Activated CD4-positive, alpha-beta T cell treated with anti-CD3 and anti-CD28 coated beads, Interleukin-2, amount 10 ng/mL, durations not matched to agents 24 days and 14 days (primary cell): ENCODE data around the gene HSPH1. TPM values are rescaled to one million over a fixed set of nuclear protein-coding genes. Genes with fewer than 3 reads are reported as not detected.
A peak's percentile ranks its signal among the peaks of the same experiment; 100 is the strongest.

Source experiments
- DNase-seq: peaks from one replicate; pipeline ENCODE4 v3.0.0; 2022
- H3K27ac Mint-ChIP-seq: one replicate; pipeline ENCODE4 v1.8.0; 2022; ENCODE audit warnings: mild to moderate bottlenecking, mixed read lengths
- H3K27me3 Mint-ChIP-seq: one replicate; pipeline ENCODE4 v1.8.0; 2022; ENCODE audit warnings: mixed read lengths
- H3K36me3 Mint-ChIP-seq: one replicate; pipeline ENCODE4 v1.8.0; 2022; ENCODE audit warnings: low read depth, mild to moderate bottlenecking, mixed read lengths
- H3K4me1 Mint-ChIP-seq: one replicate; pipeline ENCODE4 v1.8.0; 2021; ENCODE audit warnings: mixed read lengths
- H3K4me3 Mint-ChIP-seq: one replicate; pipeline ENCODE4 v1.8.0; 2022; ENCODE audit warnings: mild to moderate bottlenecking, moderate library complexity, mixed read lengths
- H3K9me3 Mint-ChIP-seq: one replicate; pipeline ENCODE4 v1.8.0; 2021; ENCODE audit warnings: mixed read lengths
- intact Hi-C: fragments of 100-400 bp; cut with micrococcal nuclease; formaldehyde crosslinking; loops from one replicate; pipeline ENCODE4 v1.15.1; 2023
- total RNA-seq: library from RNA; stranded (reverse); gene quantifications from 2 replicates; pipeline ENCODE4 v1.2.3, GENCODE V29; 2022

HSPH1 gene
- total RNA-seq: 381 and 385 TPM in 2 replicates

DNA sequence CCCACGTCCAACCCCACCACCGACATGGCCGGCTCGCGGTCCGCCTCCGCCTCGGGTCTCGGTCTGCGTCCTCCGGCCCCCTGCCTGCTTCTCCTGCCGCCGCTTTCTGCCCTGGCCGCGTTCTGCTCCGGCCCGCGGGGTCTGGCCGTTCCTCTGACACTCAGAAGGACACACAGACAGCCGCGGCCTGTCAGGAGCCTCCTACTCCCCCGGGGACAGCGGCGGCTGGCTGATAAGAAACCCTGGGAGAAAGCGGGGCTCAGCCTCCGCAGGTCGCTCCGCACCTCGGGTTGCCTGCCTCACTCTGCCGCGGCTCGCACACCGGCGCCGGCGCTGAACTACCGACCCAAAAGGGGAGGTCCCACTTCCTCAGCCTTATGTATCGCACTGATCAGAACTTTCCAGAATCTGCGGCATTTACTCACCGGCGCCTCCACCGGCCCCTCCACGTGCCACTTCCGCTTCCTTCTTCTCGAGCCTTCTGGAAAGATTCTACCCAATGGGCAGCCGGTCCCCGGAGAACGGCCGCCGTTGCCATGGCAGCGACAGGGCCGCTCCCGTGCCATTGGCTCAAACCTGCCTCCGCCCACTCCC is at the start of gene HSPH1:
HSPH1 (minus strand) TSS at position 348 of the 594 bp plus-strand sequence; CDS start at position 26, 322 bp downstream.
- H3K36me3 Mint-ChIP-seq: peaks cover 43% of the 10 kb centered on the region
- DNase-seq: peak; percentile 100
- H3K9me3 Mint-ChIP-seq: no peaks in the 10 kb centered on the region
- intact Hi-C loops: loop anchor here (1.0 to 10.0 kb wide), 9 partner anchors 27 to 1266 kb away; partner anchors contain the start of genes HMGB1, KATNAL1, N4BP2L1 and USPL1
- H3K4me3 Mint-ChIP-seq: peak within 1 kb of the TSS; percentile 99
- H3K27ac Mint-ChIP-seq: peak within 1 kb of the TSS; percentile 99
- H3K4me1 Mint-ChIP-seq: peaks cover 45% of the 10 kb centered on the region
- peaks cover 2% of the 10 kb centered on the region for H3K27me3 Mint-ChIP-seq

DNA sequence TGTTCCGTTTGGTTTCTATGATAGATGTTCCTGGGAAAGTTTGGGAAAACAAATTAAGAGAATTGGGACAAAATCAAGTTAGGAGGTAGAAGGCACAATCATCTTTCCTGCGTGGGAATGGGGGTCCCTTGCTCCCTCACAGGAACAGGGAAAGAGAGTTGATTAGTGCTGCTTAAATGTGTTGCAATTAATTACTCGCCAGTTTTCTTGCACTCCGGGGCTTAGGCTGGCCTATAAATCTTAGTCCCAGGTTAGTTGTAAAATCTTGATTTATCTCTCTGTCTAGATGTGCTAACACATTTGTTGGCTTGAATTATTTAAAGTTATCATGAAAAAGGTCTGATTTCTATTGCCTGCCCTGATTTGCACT is 48.1 kb upstream of the HSPH1 start:
- Mint-ChIP-seq H3K4me3 (no peak overlapping the region), H3K27ac (no peak overlapping the region), H3K4me1 (peaks cover 17% of the 10 kb centered on the region), H3K36me3 (no peaks in the 10 kb centered on the region), H3K27me3 (no peaks in the 10 kb centered on the region), H3K9me3 (no peaks in the 10 kb centered on the region)
- no peak for DNase-seq
- intact Hi-C loops: loop anchor here (10.0 kb wide), 1 partner anchor 1615 kb away; the partner anchor contains the start of gene SLC7A1

DNA sequence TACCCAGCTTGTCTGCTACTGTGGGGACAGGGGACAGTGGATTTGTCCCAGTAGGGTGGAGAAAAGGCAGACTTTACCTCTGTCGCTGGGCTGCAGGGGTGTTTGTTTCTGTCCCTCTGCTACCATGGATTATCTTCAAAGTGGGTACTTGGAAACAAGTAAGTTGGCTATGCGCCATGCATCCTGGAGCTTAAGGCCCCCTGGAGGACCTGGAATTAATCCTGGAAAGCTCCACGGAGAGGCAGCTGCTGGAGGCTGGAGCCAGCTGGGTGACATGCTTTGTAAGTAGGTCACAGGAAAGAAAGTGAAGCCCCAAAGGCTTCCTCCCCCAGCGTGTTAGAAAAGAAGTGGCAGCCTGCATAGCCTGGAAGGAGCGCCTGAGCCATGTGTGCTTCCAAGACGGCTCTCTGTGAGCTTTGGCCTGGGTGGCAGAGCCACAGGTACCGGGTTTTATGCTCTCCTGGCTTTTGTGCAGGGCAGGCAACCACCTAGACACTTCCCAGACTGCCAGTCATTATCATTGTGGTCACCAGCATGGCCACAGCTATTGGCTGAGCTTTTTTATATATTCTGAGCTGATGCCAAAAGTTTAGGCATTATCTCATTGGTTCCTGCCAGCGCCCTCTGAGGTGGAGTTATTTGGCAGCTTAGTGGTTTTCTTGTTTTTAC is 47.6 kb upstream of the HSPH1 start:
- no peak overlapping the region for H3K4me3 Mint-ChIP-seq
- intact Hi-C loops: loop anchor here (10.0 kb wide), 1 partner anchor 1615 kb away; the partner anchor contains the start of gene SLC7A1
- H3K9me3 Mint-ChIP-seq: no peaks in the 10 kb centered on the region
- peaks cover 18% of the 10 kb centered on the region for H3K4me1 Mint-ChIP-seq
- H3K27me3 Mint-ChIP-seq: no peaks in the 10 kb centered on the region
- no peak for DNase-seq
- H3K27ac Mint-ChIP-seq: no peak overlapping the region
- no peaks in the 10 kb centered on the region for H3K36me3 Mint-ChIP-seq

DNA sequence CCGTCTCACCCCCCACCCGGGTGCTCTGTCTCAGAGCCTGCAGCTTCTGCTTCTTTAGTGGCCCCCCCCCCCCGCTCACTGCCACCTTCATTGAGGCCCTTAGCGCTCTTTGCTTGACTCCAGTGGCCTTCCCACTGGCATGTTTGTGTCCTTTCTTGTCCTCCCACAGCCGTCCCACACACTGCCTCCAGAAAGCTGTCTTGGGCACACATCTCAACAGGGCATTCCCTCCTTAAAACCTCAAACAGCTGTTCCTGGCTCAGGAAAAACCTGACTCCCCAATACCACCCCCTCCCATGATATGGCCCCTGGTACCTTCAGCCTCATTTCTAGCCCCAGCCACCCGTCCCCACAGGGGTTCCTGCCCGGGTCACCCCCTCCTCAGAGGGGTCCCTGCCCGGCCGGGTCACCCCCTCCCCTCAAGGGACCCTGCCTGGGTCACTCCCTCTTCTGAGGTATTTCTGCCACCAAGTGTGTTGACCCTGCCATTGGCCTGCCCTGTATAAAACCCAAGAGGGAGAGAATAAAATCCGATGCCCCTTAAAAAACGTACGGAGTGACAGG is 46.9 kb upstream of the HSPH1 start:
- Mint-ChIP-seq H3K9me3 (no peaks in the 10 kb centered on the region), H3K27me3 (no peaks in the 10 kb centered on the region), H3K4me3 (no peak overlapping the region), H3K27ac (no peak overlapping the region), H3K4me1 (peaks cover 12% of the 10 kb centered on the region), H3K36me3 (no peaks in the 10 kb centered on the region)
- no peak for DNase-seq
- intact Hi-C loops: loop anchor here (10.0 kb wide), 1 partner anchor 1614 kb away; the partner anchor contains the start of gene SLC7A1

DNA sequence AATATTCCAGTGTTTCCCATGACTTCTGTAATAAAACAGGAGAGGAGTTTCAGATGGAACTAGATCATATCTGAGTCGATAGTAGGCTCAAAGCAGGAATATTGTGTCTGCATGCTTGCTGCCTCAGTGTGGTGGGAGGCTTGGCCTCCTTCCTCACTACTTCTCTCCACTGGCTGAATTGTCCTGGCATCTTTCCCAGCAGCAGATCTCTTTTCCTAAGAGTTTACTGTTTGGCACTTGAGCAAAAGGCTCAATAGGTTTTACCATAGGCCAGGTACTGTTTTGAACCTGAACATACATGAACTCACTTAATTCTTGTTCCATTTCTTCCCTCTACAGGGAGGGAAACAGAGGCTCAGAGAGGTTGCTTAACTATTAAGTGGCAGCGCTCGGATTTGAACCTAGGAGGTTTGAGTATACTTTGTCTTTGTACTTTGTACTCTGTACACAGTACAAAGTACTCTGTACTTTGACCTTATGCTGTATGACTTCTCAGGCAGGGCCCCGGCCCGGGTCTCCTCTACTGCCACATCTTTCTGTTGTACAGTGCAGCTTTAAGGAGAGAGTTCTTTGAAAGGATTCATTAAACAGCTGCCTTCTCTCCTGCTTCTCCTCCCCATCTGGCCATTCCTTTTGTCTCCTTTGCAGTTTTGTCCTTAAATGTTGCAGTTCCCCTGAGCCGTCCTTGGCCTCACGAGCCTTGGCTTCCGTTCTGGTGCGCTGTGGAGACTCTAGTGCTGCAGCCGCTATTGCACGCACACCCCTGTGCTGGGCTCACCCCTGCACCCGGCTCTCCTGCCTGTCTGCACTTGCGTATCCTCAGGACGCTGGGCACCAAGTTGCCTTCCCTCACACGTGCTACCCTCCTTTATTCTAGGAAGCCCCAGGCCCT is 46.2 kb upstream of the HSPH1 start:
- Mint-ChIP-seq H3K27me3 (no peaks in the 10 kb centered on the region), H3K4me1 (peaks cover 11% of the 10 kb centered on the region), H3K9me3 (no peaks in the 10 kb centered on the region), H3K4me3 (no peak overlapping the region), H3K36me3 (no peaks in the 10 kb centered on the region), H3K27ac (no peak overlapping the region)
- DNase-seq: no peak
- intact Hi-C loops: loop anchor here (10.0 kb wide), 1 partner anchor 1613 kb away; the partner anchor contains the start of gene SLC7A1

DNA sequence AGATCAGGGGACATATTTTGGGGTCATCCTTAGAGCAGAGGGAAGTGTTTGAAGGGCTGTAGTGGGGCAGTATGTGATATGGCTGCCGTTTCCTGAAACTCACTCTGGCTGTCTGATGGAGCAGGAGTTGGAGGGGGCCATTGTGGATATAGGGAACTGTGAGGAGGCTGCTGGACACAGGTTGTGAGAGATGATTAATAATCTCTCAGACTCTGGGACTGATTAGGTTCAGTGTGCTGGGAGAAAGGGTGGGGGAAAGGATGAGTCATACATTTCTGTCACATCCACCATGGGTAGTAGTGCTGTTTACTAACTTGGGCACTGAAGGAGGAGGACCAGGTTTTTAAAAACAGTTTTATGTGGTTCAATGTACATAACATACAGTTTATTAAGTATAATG is 42.9 kb upstream of the HSPH1 start:
- peaks cover 19% of the 10 kb centered on the region for H3K4me1 Mint-ChIP-seq
- H3K4me3 Mint-ChIP-seq: no peak overlapping the region
- no peaks in the 10 kb centered on the region for H3K36me3 Mint-ChIP-seq
- no peak for DNase-seq
- H3K27ac Mint-ChIP-seq: peak overlapping the region; percentile 23
- no peaks in the 10 kb centered on the region for H3K9me3 Mint-ChIP-seq
- H3K27me3 Mint-ChIP-seq: peaks cover under 1% of the 10 kb centered on the region
- intact Hi-C loops: loop anchor here (5.0 to 10.0 kb wide), 2 partner anchors 157 to 1610 kb away; partner anchors contain the start of gene SLC7A1

DNA sequence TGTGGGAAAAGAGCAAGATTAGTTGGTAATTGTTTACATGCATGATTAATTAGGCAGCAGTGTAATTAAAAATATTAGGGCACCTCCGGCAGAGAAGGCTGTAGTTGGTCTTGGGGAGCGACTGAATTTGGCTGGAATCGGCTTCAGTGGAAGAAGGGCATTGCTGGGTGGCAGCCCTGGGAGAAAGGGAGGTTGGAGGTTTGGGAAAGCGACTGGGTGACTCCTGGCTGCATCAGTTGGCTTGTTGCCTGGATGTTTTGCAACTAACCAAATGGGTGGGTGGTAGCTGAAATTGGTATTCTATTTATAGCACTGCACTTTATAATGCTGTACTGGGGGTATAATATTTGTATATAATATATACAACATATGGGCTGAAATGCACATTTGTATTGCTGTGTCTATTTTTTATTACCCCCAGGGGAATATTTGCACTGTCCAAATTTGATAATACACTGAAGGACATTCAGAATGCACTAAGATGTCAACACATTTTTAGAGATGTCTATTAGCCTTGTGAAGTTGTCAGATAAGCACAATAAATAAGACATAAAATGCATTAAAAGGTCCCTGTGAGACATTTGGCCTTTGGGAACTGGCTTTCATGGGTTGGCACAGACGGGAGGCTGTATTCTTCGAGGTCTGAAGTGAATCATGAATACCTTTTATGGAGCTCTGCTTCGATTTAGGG is 39.8 kb upstream of the HSPH1 start:
- no peaks in the 10 kb centered on the region for H3K9me3 Mint-ChIP-seq
- no peak for DNase-seq
- H3K4me3 Mint-ChIP-seq: peak overlapping the region; percentile 72
- H3K4me1 Mint-ChIP-seq: peaks cover 22% of the 10 kb centered on the region
- peaks cover 14% of the 10 kb centered on the region for H3K27me3 Mint-ChIP-seq
- peak overlapping the region; percentile 21 for H3K27ac Mint-ChIP-seq
- intact Hi-C loops: loop anchor here (5.0 to 10.0 kb wide), 2 partner anchors 154 to 1607 kb away; partner anchors contain the start of gene SLC7A1
- no peaks in the 10 kb centered on the region for H3K36me3 Mint-ChIP-seq

DNA sequence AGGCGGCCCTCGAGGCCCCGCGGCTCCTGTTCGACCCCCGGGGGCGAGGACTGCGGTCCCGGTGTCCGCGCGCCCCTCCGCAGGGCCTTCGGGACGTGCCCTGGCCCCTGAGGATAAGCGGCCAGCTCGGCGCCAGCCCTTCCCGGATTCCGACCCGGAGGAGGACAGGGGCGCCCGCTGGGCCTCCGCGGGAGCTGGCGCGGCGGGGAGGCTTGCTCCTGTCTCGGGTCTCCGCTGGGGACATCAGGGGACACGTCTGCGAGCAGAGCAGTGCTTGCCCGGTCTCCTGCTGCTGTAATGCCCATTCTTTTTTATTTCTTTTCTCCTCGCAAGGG is 38.9 kb upstream of the HSPH1 start:
- no peaks in the 10 kb centered on the region for H3K36me3 Mint-ChIP-seq
- H3K9me3 Mint-ChIP-seq: no peaks in the 10 kb centered on the region
- intact Hi-C loops: loop anchor here (1.0 to 10.0 kb wide), 3 partner anchors 38 to 1606 kb away; partner anchors contain the start of gene SLC7A1

DNA sequence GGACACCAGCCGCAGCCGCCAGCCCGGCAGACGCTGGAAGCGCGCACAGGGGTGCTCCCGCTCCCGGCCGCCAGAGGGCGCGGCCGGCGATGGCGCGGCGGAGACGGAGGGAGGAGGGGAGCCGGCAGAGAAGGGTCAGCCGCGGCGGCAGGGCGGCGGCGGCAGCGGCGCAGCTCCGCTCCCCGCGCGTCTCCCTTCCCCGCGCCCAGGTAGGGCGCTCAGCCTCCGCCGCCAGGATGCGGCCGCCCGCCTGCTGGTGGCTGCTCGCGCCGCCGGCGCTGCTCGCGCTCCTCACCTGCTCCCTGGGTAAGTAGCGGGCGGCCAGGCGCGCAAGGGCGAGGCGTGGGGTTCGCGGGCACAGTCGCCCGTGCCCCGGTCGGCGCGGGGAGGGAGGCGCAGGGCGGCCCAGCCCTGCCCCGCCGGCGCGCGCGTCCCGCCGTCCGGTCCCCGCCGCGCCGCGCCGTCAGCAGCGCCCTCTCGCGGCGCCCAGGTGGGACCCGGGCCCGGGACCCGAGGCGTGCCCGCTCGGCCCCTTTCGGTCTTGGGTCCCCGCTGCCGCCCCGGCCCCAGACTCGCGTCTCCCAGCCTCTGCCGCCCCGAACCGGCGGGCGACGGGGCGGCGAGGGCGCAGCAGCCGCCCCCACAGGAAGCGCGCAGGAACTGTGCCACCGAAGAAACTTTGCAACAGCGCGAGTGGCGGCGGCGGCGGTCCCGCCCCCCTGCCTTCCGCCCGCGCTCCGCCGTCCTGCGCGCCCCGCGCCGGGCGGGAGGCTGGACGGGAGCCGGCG is 38.3 kb upstream of the HSPH1 start, which contains the start of gene B3GLCT:
B3GLCT (plus strand) TSS at position 127 of the 788 bp plus-strand sequence; CDS start at position 237, 110 bp downstream.
- H3K36me3 Mint-ChIP-seq: no peaks in the 10 kb centered on the region
- H3K27me3 Mint-ChIP-seq: peaks cover 16% of the 10 kb centered on the region
- intact Hi-C loops: loop anchor here (1.0 to 10.0 kb wide), 4 partner anchors 38 to 1605 kb away; partner anchors contain the start of gene SLC7A1
- peak within 1 kb of the TSS; percentile 81 for H3K4me3 Mint-ChIP-seq
- peak; percentile 95 for DNase-seq
- no peaks in the 10 kb centered on the region for H3K9me3 Mint-ChIP-seq
- H3K27ac Mint-ChIP-seq: peak within 1 kb of the TSS; percentile 73
- peaks cover 26% of the 10 kb centered on the region for H3K4me1 Mint-ChIP-seq

More for the DNA sequence above, 38.9 kb upstream of the HSPH1 start:
- no peak for DNase-seq
- Mint-ChIP-seq H3K27ac (peak overlapping the region; percentile 21), H3K4me3 (peak overlapping the region; percentile 72), H3K27me3 (peaks cover 14% of the 10 kb centered on the region), H3K4me1 (peaks cover 25% of the 10 kb centered on the region)

DNA sequence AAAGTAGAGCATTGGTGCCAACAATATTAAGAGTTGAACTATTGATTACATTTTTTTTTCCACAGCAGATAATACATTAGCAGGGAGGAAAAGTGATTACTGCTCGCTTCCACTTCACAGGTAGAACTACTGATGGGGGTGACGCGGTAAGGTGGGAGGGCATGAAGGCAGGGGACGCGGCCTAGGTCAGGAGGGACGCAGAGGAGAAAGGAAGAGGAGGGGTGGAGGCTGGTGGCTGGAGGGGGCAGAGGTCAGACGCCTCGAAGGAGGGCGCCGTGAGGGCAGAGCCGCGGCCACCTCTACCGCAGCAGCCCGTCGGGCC is 37.8 kb upstream of the HSPH1 start:
- Mint-ChIP-seq H3K4me3 (peak overlapping the region; percentile 81), H3K27me3 (peaks cover 16% of the 10 kb centered on the region), H3K9me3 (no peaks in the 10 kb centered on the region), H3K27ac (peak overlapping the region; percentile 73), H3K36me3 (no peaks in the 10 kb centered on the region), H3K4me1 (peaks cover 21% of the 10 kb centered on the region)
- intact Hi-C loops: loop anchor here (1.0 kb wide), 1 partner anchor 225 kb away; no protein-coding TSS in a partner anchor
- no peak for DNase-seq

DNA sequence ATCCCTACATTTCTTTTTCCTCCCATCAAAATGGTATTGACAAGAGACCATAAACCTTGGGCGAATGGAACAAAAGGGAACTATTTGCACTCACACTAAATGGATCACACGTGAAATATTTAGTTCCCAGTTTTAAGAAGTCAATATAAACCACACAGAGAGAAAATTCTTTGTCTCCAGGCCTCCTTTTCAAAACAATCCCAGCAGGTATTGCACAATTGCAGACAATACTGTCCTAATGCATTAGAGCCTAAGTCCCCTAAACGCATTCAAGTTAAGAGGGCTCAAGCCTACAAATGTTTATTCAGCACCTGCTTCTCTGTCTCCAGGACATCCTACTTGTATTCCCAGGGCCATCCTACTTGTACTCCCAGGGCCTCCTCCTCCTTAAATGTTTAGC is 36.8 kb upstream of the HSPH1 start:
- Mint-ChIP-seq H3K27me3 (peaks cover 16% of the 10 kb centered on the region), H3K36me3 (no peaks in the 10 kb centered on the region), H3K27ac (no peak overlapping the region), H3K4me3 (no peak overlapping the region), H3K9me3 (no peaks in the 10 kb centered on the region), H3K4me1 (peaks cover 18% of the 10 kb centered on the region)
- no peak for DNase-seq
- intact Hi-C loops: no loop called here

DNA sequence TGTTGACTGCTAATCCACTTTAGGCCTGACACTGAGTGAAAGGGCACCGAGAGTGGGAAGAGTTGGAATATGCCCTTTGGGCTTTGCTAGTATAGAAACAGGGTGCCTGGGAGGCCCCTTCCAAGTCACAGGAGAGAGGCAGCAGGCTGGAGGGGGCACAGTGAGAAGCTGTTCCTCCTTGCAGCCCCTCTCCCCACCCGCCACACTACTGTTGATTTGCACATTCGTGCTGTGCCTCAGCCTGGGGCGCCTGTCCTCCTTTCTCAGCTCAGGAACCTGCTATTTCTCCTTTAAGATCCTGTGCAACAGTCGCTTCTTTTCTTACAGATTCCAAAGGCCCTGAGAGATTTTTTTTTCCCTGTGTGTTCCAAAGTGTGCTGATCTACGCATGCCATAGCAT is 35.3 kb upstream of the HSPH1 start:
- intact Hi-C loops: no loop called here
- Mint-ChIP-seq H3K4me3 (no peak overlapping the region), H3K9me3 (no peaks in the 10 kb centered on the region), H3K27ac (no peak overlapping the region), H3K4me1 (peaks cover 21% of the 10 kb centered on the region), H3K36me3 (no peaks in the 10 kb centered on the region), H3K27me3 (peaks cover 21% of the 10 kb centered on the region)
- DNase-seq: no peak
